ENCODE data around the gene CAPN5.

DNA sequence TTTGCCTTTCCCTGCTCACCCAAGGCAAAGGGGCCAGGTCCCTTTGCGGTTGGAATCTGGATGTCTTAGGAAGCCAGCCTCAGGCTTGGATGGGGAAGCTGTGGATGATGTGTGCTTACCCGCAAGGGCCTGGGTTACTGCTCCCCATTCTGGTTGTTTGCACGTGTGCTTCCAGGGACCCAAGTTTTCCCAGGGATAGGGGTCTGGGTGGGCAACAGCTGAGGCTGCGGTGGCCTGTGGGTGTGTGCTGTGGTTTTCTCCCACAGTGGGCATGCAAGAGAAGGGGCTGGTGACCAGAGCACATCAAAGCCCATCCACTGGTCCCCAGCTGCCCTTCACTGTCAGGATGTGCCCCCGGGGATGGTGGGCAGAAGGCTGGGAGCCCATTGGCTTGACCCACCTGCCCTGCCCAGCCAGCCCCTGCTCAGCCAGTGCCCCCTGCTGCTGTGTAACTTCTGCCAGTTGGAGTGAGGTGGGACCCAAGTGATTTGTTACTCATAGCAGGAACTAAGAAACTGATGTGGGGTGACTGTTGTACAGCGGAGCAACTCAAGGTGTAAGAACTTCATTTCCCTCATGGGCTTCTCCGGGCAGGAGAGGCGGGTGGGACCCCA lies 3.3 kb downstream of the CAPN5 start:
- no peak for TF ChIP-seq CTCF (IDR thresholded peaks at IDR 0.05; ENCODE audit: low read depth, low read length, poor library complexity, severe bottlenecking)
- no peak for TF ChIP-seq EZH2phosphoT487 (IDR thresholded peaks at IDR 0.05; ENCODE audit: borderline replicate concordance, low read length)
